CD14-positive monocyte (primary cell): ENCODE measurements around the gene MEG3. TPM values are rescaled to one million over a fixed set of nuclear protein-coding genes. Genes with fewer than 3 reads are reported as not detected.
A peak's percentile ranks its signal among the peaks of the same experiment; 100 is the strongest.

Experiments used
- DNase-seq, 3 donors: peaks; one replicate each; pipeline ENCODE4 v3.0.0-alpha.2; 2011 to 2022
- H2AFZ ChIP-seq: 2 replicates; pipeline ENCODE4 v1.6.0; 2012; ENCODE audit warnings: mild to moderate bottlenecking, low read depth, low read length, inconsistent platforms; ENCODE audit not compliant: insufficient read depth, poor library complexity, severe bottlenecking
- H3K27ac ChIP-seq, 2 donors: 1 replicate in 1 of 2; 2 replicates in 1 of 2; pipeline ENCODE4 v1.5.1; 2012 to 2013; ENCODE audit warnings: low read length in 2 of 2, control low read depth in 1 of 2, inconsistent platforms in 1 of 2, low read depth in 1 of 2, mild to moderate bottlenecking in 1 of 2
- H3K27me3 ChIP-seq, 2 donors: one replicate each; pipeline versions ENCODE4 v1.6.0 to v1.6.1; 2011 to 2013; ENCODE audit warnings: low read length in 2 of 2; ENCODE audit not compliant: control insufficient read depth in 2 of 2, insufficient read depth in 2 of 2
- H3K36me3 ChIP-seq, 2 donors: replicated peaks in 1 of 2; 1 replicate in 1 of 2; 2 replicates in 1 of 2; pipeline versions ENCODE4 v1.5.1 to v1.6.1; 2012 to 2013; ENCODE audit warnings: low read length in 2 of 2, control low read depth in 1 of 2, inconsistent platforms in 1 of 2, mild to moderate bottlenecking in 1 of 2; ENCODE audit not compliant: insufficient read depth in 2 of 2, control insufficient read depth in 1 of 2
- H3K4me1 ChIP-seq, 2 donors: 1 replicate in 1 of 2; 2 replicates in 1 of 2; pipeline versions ENCODE4 v1.5.1 to v1.6.1; 2012 to 2013; ENCODE audit warnings: low read length in 2 of 2, control low read depth in 1 of 2, inconsistent platforms in 1 of 2, mild to moderate bottlenecking in 1 of 2, moderate library complexity in 1 of 2; ENCODE audit not compliant: insufficient read depth in 2 of 2, control insufficient read depth in 1 of 2
- H3K4me2 ChIP-seq: replicated peaks from 2 replicates; pipeline ENCODE3; 2012; ENCODE audit warnings: low read length, moderate library complexity, mild to moderate bottlenecking; ENCODE audit not compliant: poor library complexity, severe bottlenecking; ENCODE audit errors: extremely low read depth
- H3K4me3 ChIP-seq, 3 experiments: fragments of 200-600 bp in 1 of 3; sonication (generic) in 1 of 3; replicated peaks in 1 of 3; 1 replicate in 2 of 3; 2 replicates in 1 of 3; pipeline ENCODE4 v1.5.1; 2011 to 2013; ENCODE audit warnings: low read length in 3 of 3, mild to moderate bottlenecking in 3 of 3, control low read depth in 2 of 3, low read depth in 2 of 3, inconsistent platforms in 1 of 3, moderate library complexity in 1 of 3
- H3K79me2 ChIP-seq: 2 replicates; pipeline ENCODE4 v1.6.0; 2012; ENCODE audit warnings: mild to moderate bottlenecking, control low read depth, inconsistent platforms, low read length, moderate library complexity; ENCODE audit not compliant: insufficient read depth
- H3K9ac ChIP-seq: 2 replicates; pipeline ENCODE4 v1.6.0; 2017; ENCODE audit warnings: low read length, mild to moderate bottlenecking; ENCODE audit not compliant: insufficient read depth, poor library complexity, severe bottlenecking
- H3K9me3 ChIP-seq, 2 donors: replicated peaks in 1 of 2; 1 replicate in 1 of 2; 2 replicates in 1 of 2; pipeline versions ENCODE4 v1.5.1 to v1.6.1; 2012 to 2013; ENCODE audit warnings: low read length in 2 of 2, control low read depth in 1 of 2; ENCODE audit not compliant: control insufficient read depth in 1 of 2, insufficient read depth in 1 of 2
- H4K20me1 ChIP-seq: 2 replicates; pipeline ENCODE4 v1.6.0; 2012; ENCODE audit warnings: mild to moderate bottlenecking, low read length, control low read depth, moderate library complexity; ENCODE audit not compliant: insufficient read depth
- H3K27ac Mint-ChIP-seq, 7 donors: one replicate each; pipeline ENCODE4 v1.8.0; 2020; ENCODE audit warnings: mild to moderate bottlenecking in 7 of 7, mixed read lengths in 7 of 7, moderate library complexity in 6 of 7, inconsistent platforms in 2 of 7
- H3K27me3 Mint-ChIP-seq, 3 donors: one replicate each; pipeline ENCODE4 v1.8.0; 2021 to 2022; ENCODE audit warnings: low read depth in 3 of 3, mild to moderate bottlenecking in 3 of 3, mixed read lengths in 3 of 3, moderate library complexity in 3 of 3, inconsistent platforms in 1 of 3
- H3K36me3 Mint-ChIP-seq, 2 donors: one replicate each; pipeline ENCODE4 v1.8.0; 2020; ENCODE audit warnings: mixed read lengths in 2 of 2, inconsistent platforms in 1 of 2, mild to moderate bottlenecking in 1 of 2
- H3K4me1 Mint-ChIP-seq: one replicate; pipeline ENCODE4 v1.8.0; 2020; ENCODE audit warnings: mild to moderate bottlenecking, mixed read lengths
- H3K4me3 Mint-ChIP-seq, 2 donors: one replicate each; pipeline ENCODE4 v1.8.0; 2020; ENCODE audit warnings: mild to moderate bottlenecking in 2 of 2, mixed read lengths in 2 of 2, moderate library complexity in 1 of 2
- H3K9me3 Mint-ChIP-seq, 7 donors: one replicate each; pipeline ENCODE4 v1.8.0; 2020 to 2022; ENCODE audit warnings: mixed read lengths in 7 of 7, mild to moderate bottlenecking in 6 of 7, moderate library complexity in 6 of 7, inconsistent platforms in 2 of 7
- CTCF ChIP-seq: fragments of 200-600 bp; IDR thresholded peaks from one replicate; pipeline ENCODE4 v1.8.0; 2022; ENCODE audit warnings: antibody characterized with exemption, mild to moderate bottlenecking
- WGBS: methylation state at CpG from one replicate; pipeline ENCODE4 v1.1.5; 2013; ENCODE audit warnings: missing lambda C conversion rate; ENCODE audit not compliant: insufficient coverage; 5-methylcytosine and 5-hydroxymethylcytosine counted together
- intact Hi-C, 2 donors: fragments of 100-400 bp; cut with micrococcal nuclease; formaldehyde crosslinking; loops; one replicate each; pipeline versions ENCODE4 v1.15.0 to v1.15.1; 2023
- polyA plus RNA-seq, 3 donors: library from polyadenylated mRNA; depleted of rRNA in 1 of 3; unstranded in 2 of 3; stranded (reverse) in 1 of 3; fragments of 300-500 nt in 2 of 3; fragments of >200 nt in 1 of 3; fragmentation: Illumina TruSeq in 2 of 3; gene quantifications; 1 replicate in 2 of 3; 2 replicates in 1 of 3; pipeline ENCODE4 v1.2.3, GENCODE V29; 2012 to 2021

Gene MEG3
- polyA plus RNA-seq, 3 donors: 1.7 TPM; not detected in 2

- WGBS: 96% methylated on average over 12 of the region's 14 CpGs
- intact Hi-C loops: loop anchor here (1.0 to 2.0 kb wide), 3 partner anchors 383 to 777 kb away; no protein-coding TSS in a partner anchor
- Mint-ChIP-seq H3K9me3 (no peaks in the 10 kb centered on the region), H3K4me3 (no peak overlapping the region), H3K4me1 (no peaks in the 10 kb centered on the region), H3K27ac (peak overlapping the region in 1 of 7 donors; percentile 3), H3K27me3 (peaks cover 0 to 3% (median 2%) of the 10 kb centered on the region in 3 donors), H3K36me3 (no peaks in the 10 kb centered on the region)
- no peaks in the 10 kb centered on the region for H3K79me2 ChIP-seq
- H3K27ac ChIP-seq: no peak overlapping the region
- TF ChIP-seq CTCF: no peak
- no peak for DNase-seq
- no peak overlapping the region for H3K4me2 ChIP-seq
- H3K36me3 ChIP-seq: no peaks in the 10 kb centered on the region
- H3K27me3 ChIP-seq: no peaks in the 10 kb centered on the region
- peaks cover 6 to 8% of the 10 kb centered on the region in 2 donors for H3K4me1 ChIP-seq
- H4K20me1 ChIP-seq: no peaks in the 10 kb centered on the region
- no peak overlapping the region for H3K9ac ChIP-seq
- no peak overlapping the region for H2AFZ ChIP-seq
- no peak overlapping the region for H3K4me3 ChIP-seq
- H3K9me3 ChIP-seq: no peaks in the 10 kb centered on the region
Observed at GRCh38 chr14:100851946-100852620, 26.2 kb downstream of the MEG3 start.

GRCh38 chr14:100854435-100854834, 28.5 kb downstream of the MEG3 start:
- peaks cover 2 to 4% of the 10 kb centered on the region in 2 donors for H3K4me1 ChIP-seq
- DNase-seq: no peak
- H3K4me3 ChIP-seq: no peak overlapping the region
- no peaks in the 10 kb centered on the region for H3K79me2 ChIP-seq
- H3K36me3 ChIP-seq: no peaks in the 10 kb centered on the region
- H3K27me3 ChIP-seq: no peaks in the 10 kb centered on the region
- H3K4me3 Mint-ChIP-seq: no peak overlapping the region
- no peaks in the 10 kb centered on the region for H3K9me3 ChIP-seq
- intact Hi-C loops: loop anchor here in 1 of 2 donors (2.0 kb wide), 1 partner anchor 768 kb away; no protein-coding TSS in a partner anchor
- H3K4me2 ChIP-seq: no peak overlapping the region
- H3K36me3 Mint-ChIP-seq: no peaks in the 10 kb centered on the region
- no peaks in the 10 kb centered on the region for H3K4me1 Mint-ChIP-seq
- 80% methylated on average over 1 of the region's 5 CpGs for WGBS
- no peak overlapping the region for H3K27ac ChIP-seq
- no peak overlapping the region for H3K9ac ChIP-seq
- no peaks in the 10 kb centered on the region for H3K9me3 Mint-ChIP-seq
- no peak for TF ChIP-seq CTCF
- no peaks in the 10 kb centered on the region for H4K20me1 ChIP-seq
- H2AFZ ChIP-seq: no peak overlapping the region
- no peak overlapping the region for H3K27ac Mint-ChIP-seq
- H3K27me3 Mint-ChIP-seq: peaks cover 2 to 4% (median 3%) of the 10 kb centered on the region in 3 donors
